Measurements from ENCODE around the gene LTBP1. TPM values are rescaled to one million over a fixed set of nuclear protein-coding genes. Genes with fewer than 3 reads are reported as not detected.

LTBP1 gene
- total RNA-seq, 2 donors from 2014 or later: 0.39 to 0.41 TPM

DNA sequence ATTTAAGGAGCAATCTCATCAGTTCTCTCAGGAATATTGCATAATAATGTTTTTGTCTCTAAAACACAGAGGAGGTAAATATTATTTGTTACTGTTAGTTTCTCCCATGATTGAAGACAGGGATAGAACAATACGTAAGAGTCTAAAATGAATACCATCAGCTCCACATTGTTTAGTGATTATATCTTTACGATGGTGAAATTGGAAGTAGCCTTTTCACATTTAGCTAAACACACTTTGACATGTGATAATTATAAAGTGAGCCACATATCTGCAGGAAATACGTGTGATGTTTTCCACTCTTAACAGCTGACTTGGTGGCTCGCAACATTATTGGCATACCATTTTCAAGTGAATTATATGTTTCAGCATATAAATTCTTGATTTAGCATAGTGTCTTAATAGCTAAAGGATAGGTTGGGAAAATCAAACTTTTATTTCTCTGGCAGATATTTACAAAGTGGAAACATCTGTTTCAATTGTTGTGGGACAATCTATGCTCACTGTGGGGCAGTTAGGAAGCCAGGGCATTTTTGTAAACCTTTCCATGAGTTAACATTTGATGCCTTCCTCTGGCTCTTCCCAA lies 321.6 kb downstream of the LTBP1 start:
- Mint-ChIP-seq H3K9me3 (no peaks in the 10 kb centered on the region), H3K36me3 (no peaks in the 10 kb centered on the region), H3K27ac (no peak overlapping the region)
- DNase-seq (ENCODE audit: low spot score in 2 of 2) (no peak), ATAC-seq (no peak)

DNA sequence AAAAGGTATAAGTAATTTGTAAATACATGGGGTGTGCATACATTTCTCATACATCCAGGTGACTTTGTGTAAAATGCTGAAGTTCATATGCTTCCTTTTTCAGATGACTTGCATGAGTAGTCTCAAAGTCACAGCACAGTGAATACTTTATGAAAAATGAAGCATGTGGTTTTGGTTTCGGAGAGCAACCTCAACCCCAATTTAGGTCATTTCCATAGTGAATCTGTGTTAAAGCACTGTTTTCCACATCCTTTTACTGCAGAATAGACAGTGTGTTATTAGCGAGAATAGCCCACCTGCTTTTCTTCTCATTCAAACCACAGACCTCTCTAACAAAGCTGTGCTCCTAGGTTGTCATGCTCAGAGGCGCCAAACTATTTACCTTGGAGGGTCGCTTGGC lies 325.2 kb downstream of the LTBP1 start:
- Mint-ChIP-seq H3K9me3 (no peaks in the 10 kb centered on the region), H3K27ac (no peak overlapping the region), H3K36me3 (no peaks in the 10 kb centered on the region)
- peak in 1 of 2 donors; percentile 5 for DNase-seq (ENCODE audit: low spot score in 2 of 2)
- peak; percentile 70 to 90 for ATAC-seq

- no peak for DNase-seq (ENCODE audit: low spot score in 2 of 2)
- Mint-ChIP-seq H3K9me3 (no peaks in the 10 kb centered on the region), H3K36me3 (no peaks in the 10 kb centered on the region), H3K27ac (no peak overlapping the region)
- ATAC-seq: no peak
Measured at GRCh38 chr2:33273479-33273878, 326.7 kb downstream of the LTBP1 start.

- Mint-ChIP-seq H3K27ac (no peak overlapping the region), H3K9me3 (no peaks in the 10 kb centered on the region), H3K36me3 (no peaks in the 10 kb centered on the region)
- ATAC-seq (no peak), DNase-seq (ENCODE audit: low spot score in 2 of 2) (no peak)
Measured at GRCh38 chr2:33274524-33274923, 327.8 kb downstream of the LTBP1 start.

- H3K27ac Mint-ChIP-seq: no peak overlapping the region
- ATAC-seq: peak; percentile 28 to 78
- peak in 1 of 2 donors; percentile 59 for DNase-seq (ENCODE audit: low spot score in 2 of 2)
- H3K36me3 Mint-ChIP-seq: no peaks in the 10 kb centered on the region
- H3K9me3 Mint-ChIP-seq: no peaks in the 10 kb centered on the region
Measured at GRCh38 chr2:33275689-33276444, 329.1 kb downstream of the LTBP1 start.

GRCh38 chr2:33277002-33277426 lies 330.3 kb downstream of the LTBP1 start:
- no peak overlapping the region for H3K27ac Mint-ChIP-seq
- H3K36me3 Mint-ChIP-seq: no peaks in the 10 kb centered on the region
- DNase-seq (ENCODE audit: low spot score in 2 of 2): no peak
- H3K9me3 Mint-ChIP-seq: no peaks in the 10 kb centered on the region
- no peak for ATAC-seq

- no peak for ATAC-seq
- DNase-seq (ENCODE audit: low spot score in 2 of 2): no peak
- Mint-ChIP-seq H3K36me3 (no peaks in the 10 kb centered on the region), H3K9me3 (no peaks in the 10 kb centered on the region), H3K27ac (no peak overlapping the region)
Measured at GRCh38 chr2:33278245-33278943, 331.6 kb downstream of the LTBP1 start.

- Mint-ChIP-seq H3K27ac (no peak overlapping the region), H3K9me3 (no peaks in the 10 kb centered on the region), H3K36me3 (no peaks in the 10 kb centered on the region)
- ATAC-seq (no peak), DNase-seq (ENCODE audit: low spot score in 2 of 2) (no peak)
Measured at GRCh38 chr2:33284287-33284686, 337.5 kb downstream of the LTBP1 start.

DNA sequence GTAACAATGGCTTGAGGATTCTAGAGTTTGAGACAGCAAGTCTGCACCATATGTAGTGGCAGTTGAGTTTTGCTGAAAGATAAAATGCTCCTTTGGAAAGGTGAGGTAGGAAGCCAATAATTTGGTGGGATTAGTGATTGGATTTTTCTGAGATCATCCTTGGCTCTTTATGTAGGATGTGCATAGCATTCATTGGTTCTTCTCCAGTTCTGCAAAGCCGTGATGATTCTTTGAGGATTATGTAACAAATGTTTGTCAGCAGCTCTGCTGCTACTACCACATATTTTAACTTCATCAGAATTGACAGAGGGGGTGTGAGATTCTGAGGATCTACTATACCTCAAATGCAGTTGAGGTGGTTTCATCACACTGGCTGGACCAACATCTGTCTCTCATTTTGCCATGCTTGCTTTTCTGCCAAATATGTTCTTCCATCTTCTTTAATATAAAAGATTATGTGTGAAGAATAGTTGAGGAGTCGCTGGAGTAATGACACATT lies 340.8 kb downstream of the LTBP1 start:
- no peak for ATAC-seq
- no peaks in the 10 kb centered on the region for H3K36me3 Mint-ChIP-seq

GRCh38 chr2:33288011-33288410 lies 341.3 kb downstream of the LTBP1 start:
- no peak for DNase-seq (ENCODE audit: low spot score in 2 of 2)
- no peaks in the 10 kb centered on the region for H3K36me3 Mint-ChIP-seq
- ATAC-seq: no peak

More for the DNA sequence above, 340.8 kb downstream of the LTBP1 start:
- no peak overlapping the region for H3K27ac Mint-ChIP-seq
- DNase-seq (ENCODE audit: low spot score in 2 of 2): no peak
- no peaks in the 10 kb centered on the region for H3K9me3 Mint-ChIP-seq

GRCh38 chr2:33289961-33290360 lies 343.2 kb downstream of the LTBP1 start:
- no peaks in the 10 kb centered on the region for H3K36me3 Mint-ChIP-seq
- no peaks in the 10 kb centered on the region for H3K9me3 Mint-ChIP-seq
- ATAC-seq (no peak), DNase-seq (ENCODE audit: low spot score in 2 of 2) (no peak)
- H3K27ac Mint-ChIP-seq: no peak overlapping the region

More at GRCh38 chr2:33288011-33288410, 341.3 kb downstream of the LTBP1 start:
- H3K9me3 Mint-ChIP-seq: no peaks in the 10 kb centered on the region
- H3K27ac Mint-ChIP-seq: no peak overlapping the region

- H3K9me3 Mint-ChIP-seq: no peaks in the 10 kb centered on the region
- no peak for ATAC-seq
- no peak for DNase-seq (ENCODE audit: low spot score in 2 of 2)
- no peak overlapping the region for H3K27ac Mint-ChIP-seq
- H3K36me3 Mint-ChIP-seq: no peaks in the 10 kb centered on the region
Measured at GRCh38 chr2:33291278-33292013, 344.7 kb downstream of the LTBP1 start.

DNA sequence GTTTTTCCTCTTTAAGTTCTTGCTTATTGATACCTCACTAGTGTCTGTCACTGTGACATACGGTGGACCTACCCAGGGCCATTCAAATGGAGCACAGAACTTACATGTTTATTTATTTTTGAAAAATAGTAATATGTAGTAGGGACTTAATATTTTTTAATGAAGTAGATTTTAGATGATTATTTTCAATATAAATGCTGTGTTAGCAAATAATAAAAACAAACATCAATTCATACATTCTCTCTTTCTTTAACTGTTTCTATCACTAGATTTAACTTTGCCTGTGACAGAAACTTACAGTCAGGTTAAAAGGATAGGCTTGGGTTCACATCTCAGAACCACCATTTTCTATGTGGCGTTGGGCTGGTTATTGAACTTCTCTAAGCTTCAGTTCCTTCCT lies 345.3 kb downstream of the LTBP1 start:
- ATAC-seq (no peak), DNase-seq (ENCODE audit: low spot score in 2 of 2) (no peak)
- no peaks in the 10 kb centered on the region for H3K9me3 Mint-ChIP-seq
- H3K27ac Mint-ChIP-seq: no peak overlapping the region
- no peaks in the 10 kb centered on the region for H3K36me3 Mint-ChIP-seq

GRCh38 chr2:33292981-33293595 lies 346.3 kb downstream of the LTBP1 start:
- Mint-ChIP-seq H3K9me3 (no peaks in the 10 kb centered on the region), H3K27ac (no peak overlapping the region), H3K36me3 (no peaks in the 10 kb centered on the region)
- no peak for DNase-seq (ENCODE audit: low spot score in 2 of 2)
- ATAC-seq: no peak

GRCh38 chr2:33298233-33298632 lies 351.5 kb downstream of the LTBP1 start:
- DNase-seq (ENCODE audit: low spot score in 2 of 2) (no peak), ATAC-seq (no peak)
- Mint-ChIP-seq H3K27ac (no peak overlapping the region), H3K9me3 (no peaks in the 10 kb centered on the region), H3K36me3 (no peaks in the 10 kb centered on the region)

DNA sequence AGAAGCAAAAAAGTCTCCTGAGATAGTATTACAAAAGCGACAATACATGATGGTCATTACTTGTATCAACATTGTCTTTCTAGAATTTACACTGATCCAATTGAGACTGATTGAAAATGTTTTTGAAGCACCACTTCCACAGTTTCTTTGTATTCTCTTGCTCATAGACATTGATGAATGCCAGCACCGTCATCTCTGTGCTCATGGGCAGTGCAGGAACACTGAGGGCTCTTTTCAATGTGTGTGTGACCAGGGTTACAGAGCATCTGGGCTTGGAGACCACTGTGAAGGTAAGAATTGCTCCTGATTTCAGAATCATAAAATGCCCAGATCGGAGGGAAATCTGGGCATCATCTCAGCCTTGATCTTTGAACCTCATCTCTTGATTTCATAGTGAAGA lies 354.6 kb downstream of the LTBP1 start:
- H3K9me3 Mint-ChIP-seq: no peaks in the 10 kb centered on the region
- no peaks in the 10 kb centered on the region for H3K36me3 Mint-ChIP-seq
- no peak for ATAC-seq
- no peak overlapping the region for H3K27ac Mint-ChIP-seq
- no peak for DNase-seq (ENCODE audit: low spot score in 2 of 2)

All from activated naive CD4-positive, alpha-beta T cell treated with anti-CD3 and anti-CD28 coated beads, Interleukin-2, amount 50 U/mL, for 72 hours (primary cell).